Measurements from ENCODE around the gene RMRP.

GRCh38 chr9:35690294-35690613, 32.4 kb upstream of the RMRP start:
- TF ChIP-seq GATA2 (IDR thresholded peaks at IDR 0.05; ENCODE audit: low read depth, low read length) (no peak), GATA3 (IDR thresholded peaks at IDR 0.05; ENCODE audit: low read depth, low read length) (no peak)
